ENCODE measurements around the gene PDK2.

The PDK2 gene

GRCh38 chr17:50120475-50121253 is 25.5 kb downstream of the PDK2 start:
- no peak for DNase-seq

DNA sequence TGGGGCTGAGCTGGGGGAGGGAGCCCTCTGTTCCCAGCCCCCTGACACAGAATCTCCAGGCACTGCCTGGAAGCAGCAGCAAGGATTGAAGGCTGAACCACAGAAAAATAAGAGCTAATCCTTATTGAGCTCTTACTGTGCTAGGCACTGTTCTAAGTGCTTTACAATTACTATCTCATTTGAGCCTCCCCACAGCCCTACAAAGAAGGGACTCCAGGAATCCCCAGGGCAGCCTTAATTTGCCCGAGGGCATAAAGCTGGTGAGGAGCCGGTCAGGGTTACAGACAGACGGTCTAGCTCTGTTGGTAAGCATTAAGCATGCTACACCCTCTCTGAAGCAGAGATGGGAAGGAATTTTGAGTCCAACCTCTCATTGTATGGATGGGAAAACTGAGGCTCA is 27.8 kb downstream of the PDK2 start:
- DNase-seq, result no peak

DNA sequence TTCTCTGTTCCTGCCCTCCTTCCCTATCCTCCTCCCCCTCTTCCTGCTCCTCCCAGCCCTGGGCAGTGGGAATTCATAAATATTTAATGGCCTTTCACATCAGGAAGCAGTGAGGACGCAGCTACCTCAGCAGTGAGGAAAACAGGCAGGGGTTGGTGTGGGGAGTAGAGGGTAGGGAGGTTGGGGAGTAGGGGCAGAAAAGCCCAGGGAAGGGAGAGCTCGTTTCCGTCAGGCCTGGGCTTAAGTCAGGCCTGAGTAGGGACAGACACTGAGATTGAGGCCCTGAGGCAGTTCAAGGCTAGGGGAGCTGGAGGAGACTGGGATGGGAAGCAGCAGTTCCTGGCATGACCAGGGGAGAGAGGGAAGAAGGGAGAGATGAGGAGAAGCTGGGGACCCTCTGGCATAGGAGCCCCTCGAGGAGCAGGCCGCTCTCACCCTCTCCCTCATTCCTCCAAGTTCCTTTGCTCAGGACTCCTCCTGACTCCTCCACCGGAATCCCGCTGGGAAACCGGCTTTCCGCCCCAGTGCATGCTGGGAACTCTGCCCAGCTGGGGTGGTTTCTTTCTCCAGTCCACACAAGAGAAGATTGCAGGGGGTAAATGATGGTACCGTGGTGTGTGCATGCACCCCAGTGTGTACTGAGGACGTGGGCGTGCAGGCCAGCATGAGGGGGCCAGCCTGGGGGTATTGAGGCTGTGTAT is 28.6 kb downstream of the PDK2 start:
- no peak for DNase-seq

DNA sequence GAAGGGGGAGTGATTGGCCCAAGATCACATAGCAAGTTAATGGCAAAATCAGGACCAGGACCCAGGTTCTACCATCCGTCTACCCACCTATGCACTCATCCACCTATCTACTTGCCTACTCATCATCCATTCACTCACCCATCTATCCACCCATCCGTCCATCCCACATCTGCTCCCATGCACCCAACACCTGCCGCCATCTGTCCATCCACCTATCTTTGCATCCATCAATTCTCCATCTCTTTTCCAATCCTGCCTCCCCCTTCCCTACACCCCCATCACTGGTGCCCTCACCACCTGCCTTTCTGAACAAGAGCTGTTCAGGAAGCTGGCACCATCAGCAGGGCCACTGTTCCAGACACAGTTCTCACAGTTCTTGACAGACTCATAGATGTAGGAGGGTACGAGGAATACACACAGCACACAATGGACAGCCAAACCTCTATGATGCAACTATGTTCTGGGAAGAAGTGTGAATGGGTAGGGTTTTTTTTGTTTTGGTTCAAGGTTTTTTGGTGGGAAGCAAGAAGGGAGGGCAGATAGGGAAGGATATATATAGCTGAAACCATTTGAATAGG is 30.4 kb downstream of the PDK2 start:
- DNase-seq, result no peak

DNA sequence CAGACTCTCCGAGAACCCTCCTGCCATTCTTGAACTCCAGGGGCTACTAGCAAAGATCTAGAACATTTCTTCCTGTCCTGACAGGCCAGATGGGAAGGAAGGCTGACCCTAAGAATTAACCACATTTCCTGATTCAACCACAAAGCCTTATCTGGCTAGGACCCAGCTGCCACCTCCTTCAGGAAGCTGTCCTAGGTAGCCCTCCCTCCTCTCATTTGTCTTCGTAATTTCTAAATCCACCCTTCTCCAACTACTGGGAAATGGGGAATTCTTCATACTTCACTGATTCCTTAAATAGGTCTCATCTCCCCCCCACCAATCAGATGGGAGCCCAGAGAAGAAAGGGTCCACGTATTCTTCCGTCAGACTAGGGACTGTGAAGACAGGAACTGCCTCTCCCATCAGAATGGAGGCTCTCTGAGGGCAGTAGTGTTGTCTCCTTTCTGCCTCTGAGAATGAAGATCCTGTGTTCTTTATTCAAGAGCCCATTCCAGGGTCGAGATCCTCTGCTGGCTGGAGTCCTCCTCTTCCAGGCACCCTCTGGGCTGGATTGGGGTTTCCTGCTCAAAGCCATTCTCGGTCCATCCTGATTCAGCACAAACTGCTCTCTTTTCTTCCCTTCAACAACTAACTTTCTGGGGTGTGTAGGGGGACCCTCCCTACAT is 32.7 kb downstream of the PDK2 start:
- no peak for DNase-seq

DNA sequence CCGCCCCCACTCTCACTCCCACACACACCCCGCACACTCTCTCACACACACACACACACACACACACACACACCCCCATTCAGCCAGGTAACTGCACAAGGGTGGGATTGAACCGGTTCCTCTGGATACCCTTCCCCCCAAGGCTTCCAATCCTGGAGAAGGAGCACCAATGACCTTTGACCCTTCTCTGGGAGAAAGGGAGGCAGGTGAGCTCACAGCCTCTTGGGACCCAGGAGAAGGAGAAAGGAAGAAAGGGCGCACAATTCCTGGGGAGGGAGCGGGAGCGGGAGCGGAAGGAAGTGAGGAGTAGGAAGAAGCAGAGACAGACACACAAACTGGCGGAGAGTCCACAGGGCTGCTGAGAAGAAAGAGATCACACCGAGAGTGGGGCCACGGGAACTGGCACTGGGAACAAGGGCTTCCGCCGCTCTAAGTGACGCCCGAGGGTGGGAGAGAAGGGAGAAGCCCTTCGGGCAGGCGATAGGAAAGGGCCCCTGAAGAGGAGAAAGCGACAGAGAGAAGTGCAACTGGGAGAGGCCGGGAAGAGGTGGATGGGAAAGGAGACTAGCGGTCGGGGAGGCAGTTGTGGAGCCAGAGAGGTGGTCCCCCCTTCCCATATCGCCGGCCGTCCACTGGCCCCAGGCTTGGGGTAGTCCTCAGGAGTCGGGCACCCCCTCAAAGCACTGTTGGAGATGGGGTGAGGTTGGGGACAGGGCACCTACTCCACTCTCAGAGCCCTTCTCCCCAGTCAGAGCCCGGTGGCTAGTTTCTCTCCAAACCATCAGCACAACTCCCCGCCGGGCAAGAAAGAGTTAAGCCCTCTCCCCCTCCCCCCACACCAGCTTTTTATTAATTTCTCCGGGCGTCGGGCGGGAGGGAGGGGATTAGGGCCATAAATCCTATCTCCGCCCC is 33.5 kb downstream of the PDK2 start:
- DNase-seq, result no peak

GRCh38 chr17:50129353-50129727 is 34.2 kb downstream of the PDK2 start:
- DNase-seq, result no peak

DNA sequence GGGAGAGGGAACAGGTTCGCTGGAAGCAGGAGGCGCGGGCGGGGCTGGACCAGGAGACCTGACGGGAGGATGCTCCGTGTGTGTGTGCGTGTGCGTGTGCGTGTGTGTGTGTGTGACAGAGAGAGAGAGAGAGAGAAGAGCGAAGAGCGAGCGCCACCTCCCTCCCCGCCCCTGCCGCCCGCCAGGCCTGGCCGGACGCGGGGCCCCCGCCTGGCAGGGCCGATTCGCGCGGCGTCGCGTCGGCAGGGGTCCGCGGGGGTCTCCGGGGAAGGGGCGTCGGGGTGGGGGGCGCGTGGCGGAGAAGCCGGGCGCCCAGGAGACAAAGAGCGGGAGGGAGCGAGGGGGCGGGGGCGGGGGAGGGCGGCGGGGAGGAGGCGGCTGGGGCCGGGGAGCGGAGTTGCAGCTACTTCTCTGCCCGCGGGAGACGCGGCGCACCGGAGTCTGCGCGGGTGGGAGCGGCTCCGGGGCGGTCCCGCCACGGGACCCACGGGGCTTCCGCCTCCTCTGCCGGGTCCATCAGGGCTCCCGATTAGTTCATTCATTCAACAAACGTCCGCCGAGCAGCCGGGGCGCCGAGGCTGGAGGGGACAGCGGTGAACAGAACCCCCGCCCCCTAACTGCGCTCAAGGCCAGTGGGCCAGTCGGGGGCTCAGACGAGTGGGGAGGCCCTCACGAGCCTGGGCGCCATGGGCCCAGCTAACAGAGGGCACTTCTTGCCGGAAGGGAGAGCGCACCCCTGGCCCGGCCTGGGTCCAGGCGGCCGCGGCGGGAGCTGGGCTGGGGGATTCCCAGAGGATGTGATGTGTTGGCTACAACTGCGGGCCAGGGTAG is 34.8 kb downstream of the PDK2 start, which contains the start of gene SAMD14:
Gene SAMD14 (minus strand): TSS at position 433 of the 831 bp plus-strand sequence. CDS start 5,201 bp downstream, outside the sequence.
- no peak for DNase-seq

DNA sequence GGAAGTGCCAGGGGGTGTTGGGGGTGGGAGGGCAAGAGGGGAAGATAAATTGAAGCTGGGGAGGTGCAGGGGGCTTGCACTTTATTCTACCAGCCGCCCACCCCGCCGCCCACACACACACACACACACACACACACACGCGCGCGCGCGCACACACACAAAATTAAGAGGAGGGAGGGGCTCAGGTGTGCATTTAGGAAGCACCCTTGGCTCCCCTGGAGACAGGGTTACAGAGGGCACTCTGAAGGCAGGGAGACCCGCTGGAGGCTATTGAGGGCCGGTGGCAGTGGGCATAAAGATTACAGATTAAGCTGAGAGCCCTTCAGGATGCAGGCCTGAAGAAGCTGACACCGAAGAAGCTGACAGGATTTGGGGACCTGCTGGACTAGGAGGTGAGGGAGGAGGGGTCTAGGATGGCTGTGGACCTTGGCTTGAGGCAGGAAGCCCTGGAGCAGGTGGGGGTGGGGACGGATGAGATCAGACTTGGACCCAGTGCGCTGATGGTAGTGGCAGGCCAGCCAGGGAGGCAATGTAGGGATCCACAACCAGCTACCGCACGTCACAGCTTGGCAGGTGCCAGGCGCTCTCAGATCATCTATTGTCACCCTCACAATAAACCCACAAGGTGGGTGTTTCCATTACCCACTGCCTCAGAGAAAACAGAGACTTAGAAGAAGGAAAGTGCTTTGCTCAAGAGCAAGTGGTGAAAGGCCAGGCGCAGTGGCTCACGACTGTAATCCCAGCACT is 35.6 kb downstream of the PDK2 start:
- no peak for DNase-seq

- DNase-seq, result no peak
Measured at GRCh38 chr17:50132104-50132794, 37.1 kb downstream of the PDK2 start.

DNA sequence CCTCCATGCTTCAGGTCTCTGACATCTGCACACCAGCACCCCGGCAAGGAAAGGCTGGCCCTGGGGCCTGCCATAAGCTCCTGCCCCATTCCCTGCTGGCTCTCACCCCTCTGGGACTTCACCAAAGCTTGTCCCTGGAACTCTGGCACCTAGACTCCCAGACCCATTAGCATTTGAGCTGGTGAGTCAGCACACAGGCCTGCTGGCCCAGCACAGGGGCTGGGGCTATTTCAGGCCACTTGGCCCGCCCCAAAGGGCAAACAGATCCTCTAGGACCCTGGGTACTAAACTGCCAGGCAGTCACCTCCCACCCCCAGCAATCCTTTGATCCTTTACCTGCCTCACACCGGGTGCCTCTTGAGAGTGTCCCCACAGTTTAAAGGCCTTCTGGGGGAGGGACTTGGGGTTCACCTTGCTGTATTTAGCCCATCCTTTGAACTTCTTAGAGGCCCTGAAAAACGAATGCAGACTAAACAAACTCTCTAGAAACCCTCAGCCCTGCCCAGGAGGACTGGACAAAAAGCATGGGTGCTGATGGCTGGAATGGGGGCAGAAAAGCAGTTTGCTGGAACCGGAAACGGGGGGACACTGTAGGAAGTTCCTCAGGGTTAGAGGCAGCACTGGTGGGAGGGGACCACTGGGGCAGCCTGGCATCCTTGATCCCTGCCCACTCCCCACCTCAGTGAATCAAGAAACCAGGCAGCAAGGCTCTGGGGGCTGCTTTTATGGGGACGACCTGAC is 38.0 kb downstream of the PDK2 start:
- DNase-seq, result no peak

GRCh38 chr17:50133769-50134099 is 38.6 kb downstream of the PDK2 start:
- DNase-seq, result no peak

DNA sequence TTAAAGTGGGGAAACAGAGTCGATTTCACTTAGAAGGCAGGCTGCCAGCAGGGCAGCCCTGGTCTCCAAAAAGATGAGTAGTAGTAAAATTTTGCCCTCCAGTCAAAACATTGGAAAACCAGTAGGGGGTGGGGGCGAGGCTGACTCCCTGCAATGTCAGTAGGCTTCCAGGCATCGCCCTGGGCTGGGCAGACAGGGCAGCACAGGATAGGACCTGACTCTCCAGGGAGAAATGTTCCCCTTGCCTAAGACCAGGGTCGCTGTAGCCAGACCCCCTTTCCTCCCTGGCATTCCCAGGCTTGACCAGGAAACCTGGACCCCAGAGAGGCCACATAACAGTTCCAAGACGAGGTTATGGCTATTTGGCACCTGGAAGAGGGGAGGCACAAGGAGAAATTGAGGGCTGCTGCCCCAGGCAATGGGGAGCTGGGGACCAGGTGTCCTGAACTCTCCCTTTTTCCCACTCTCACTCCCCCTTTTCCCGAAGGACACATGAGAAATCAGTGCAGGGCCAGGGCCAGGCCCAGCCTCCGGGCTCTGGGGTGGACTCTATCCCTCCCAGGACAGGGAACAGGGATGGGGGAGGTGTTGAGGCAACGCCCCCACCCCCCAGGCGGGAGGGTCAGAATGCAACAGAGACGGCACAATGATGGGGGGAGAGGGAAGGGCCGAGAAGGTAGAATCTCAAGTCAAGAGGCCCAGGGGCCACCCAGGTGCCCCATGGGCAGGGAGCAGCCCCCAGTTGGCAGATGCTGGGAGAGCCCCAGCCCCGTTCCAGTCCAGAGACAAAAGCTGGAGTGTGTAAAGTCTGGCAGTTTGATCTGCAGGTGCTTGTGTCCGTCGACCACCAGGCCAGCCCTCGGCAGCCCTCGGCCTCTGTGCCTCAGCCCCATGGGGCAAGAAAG is 39.3 kb downstream of the PDK2 start:
- no peak for DNase-seq

DNA sequence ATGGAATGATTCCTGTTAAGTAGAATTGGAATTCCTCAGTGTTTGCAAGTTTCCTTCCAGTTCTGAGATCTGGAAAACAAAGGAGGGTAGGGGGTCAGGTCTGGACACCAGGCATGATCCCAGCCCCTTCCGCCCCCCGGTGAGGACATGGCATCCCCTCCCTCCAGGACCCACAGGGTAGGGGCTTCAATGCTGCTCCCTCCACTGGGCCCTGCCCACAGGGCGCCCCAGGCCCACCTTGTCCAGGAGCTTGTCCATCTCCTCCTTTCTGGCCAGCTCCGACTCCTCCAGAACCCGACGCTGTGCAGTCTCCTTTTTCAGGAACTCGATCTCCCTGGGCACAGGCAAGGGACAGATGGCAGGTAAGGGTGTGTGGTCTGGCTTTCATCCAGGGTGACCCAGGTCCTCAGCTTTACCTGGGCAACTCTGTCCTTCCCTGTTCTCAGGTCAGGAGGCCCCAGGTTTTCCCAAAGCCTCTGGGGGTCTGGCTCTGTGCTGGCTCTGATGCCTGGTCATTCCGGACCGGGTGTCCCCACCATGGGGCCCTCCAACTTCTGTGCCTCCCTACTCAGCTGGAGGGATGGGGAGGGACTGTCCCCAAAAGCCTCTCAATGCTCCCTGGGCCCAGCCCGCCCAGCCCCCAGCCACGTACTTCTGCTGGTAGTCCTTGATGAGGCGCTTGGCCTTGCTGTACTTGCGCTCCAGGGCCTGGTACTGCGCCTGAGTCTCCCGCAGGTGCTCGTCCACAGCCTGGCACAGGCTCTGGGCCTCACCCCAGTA is 40.4 kb downstream of the PDK2 start:
- no peak for DNase-seq

DNA sequence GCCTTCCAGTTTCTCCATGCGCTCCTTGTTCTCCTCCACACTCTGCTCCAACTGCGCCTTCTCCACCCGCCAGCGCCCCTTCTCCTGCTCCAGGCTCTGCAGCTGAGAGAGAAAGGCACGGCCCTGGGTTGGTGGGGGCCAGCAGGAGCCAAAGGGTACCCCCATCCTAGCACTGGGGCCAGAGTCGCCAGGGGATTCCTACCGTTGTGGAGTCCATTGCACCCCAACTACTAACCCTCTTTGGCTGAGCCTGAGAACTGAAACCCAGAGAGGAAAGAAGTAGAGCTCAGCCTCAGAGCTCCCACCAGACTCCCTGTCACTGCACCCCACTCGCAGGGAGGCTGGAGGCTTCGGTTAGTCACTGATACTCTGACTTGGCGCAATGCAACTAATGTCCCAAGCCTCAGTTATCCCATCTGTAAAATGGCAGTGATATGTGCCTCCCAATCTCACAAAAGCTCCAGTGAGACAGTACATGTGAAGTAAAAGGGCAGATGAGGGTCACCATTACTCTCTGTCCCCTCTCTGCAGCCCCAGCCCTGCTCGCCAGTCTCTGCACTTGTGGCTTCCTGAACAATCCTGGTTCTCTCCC is 41.0 kb downstream of the PDK2 start:
- no peak for DNase-seq

GRCh38 chr17:50137042-50137441 is 41.9 kb downstream of the PDK2 start:
- no peak for DNase-seq

DNA sequence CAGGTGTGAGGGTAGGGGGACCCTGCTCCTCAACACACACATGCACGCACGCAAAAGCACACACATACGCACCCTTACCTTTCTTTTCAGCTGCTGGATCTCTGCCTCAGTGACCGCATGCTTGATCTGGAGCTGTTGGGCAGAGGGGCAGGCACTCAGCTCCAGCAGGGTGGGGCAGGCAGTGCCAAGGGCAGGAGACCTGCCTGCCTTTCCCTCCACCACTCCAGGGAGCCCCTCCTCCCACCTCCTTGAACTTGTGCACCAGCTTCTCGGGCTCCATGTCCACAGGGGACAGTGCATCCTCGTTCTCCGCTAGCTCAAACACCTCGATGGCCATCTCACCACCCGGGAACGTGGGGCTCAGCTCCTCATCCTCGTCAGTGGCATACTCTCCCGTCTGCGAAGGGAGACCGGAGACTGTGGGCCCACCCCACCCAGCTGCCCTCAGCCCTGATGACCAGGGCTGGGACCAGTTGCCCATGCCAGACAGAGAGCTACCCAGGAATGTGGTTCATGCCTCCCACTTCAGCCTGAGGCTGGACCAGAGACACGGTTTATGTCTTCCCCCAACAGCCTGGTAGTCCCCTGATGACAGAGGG is 44.1 kb downstream of the PDK2 start:
- no peak for DNase-seq

Measured in activated CD8-positive, alpha-beta memory T cell treated with anti-CD3 and anti-CD28 coated beads, Interleukin-2, amount 50 U/mL, for 48 hours (primary cell).